Measurements from ENCODE around the gene LRIT1.

Gene LRIT1

GRCh38 chr10:84256510-84257342 lies 15.4 kb upstream of the LRIT1 start:
- DNase-seq (ENCODE audit: low read depth, low spot score), result peak; percentile 32
- H3K4me3 ChIP-seq (ENCODE audit: low read length), result no peak overlapping the region

- DNase-seq (ENCODE audit: low read depth, low spot score), result no peak
- no peak overlapping the region for H3K4me3 ChIP-seq (ENCODE audit: low read length)
These were observed 13.5 kb upstream of the LRIT1 start for GRCh38 chr10:84254552-84255478.

- no peak for DNase-seq (ENCODE audit: low read depth, low spot score)
- H3K4me3 ChIP-seq (ENCODE audit: low read length), result no peak overlapping the region
These were observed 7.4 kb upstream of the LRIT1 start for GRCh38 chr10:84248794-84249193.

GRCh38 chr10:84247496-84247895 lies 6.2 kb upstream of the LRIT1 start:
- no peak for DNase-seq (ENCODE audit: low read depth, low spot score)
- H3K4me3 ChIP-seq (ENCODE audit: low read length), result no peak overlapping the region

- no peak within 1 kb of the TSS for H3K4me3 ChIP-seq (ENCODE audit: low read length)
- no peak for DNase-seq (ENCODE audit: low read depth, low spot score)
These were observed 3.4 kb upstream of the LRIT1 start, which contains the start of gene RGR for GRCh38 chr10:84244651-84245270. RGR (plus strand) TSS chr10:84245053; CDS start chr10:84245091, 38 bp downstream.

- DNase-seq (ENCODE audit: low read depth, low spot score), result no peak
These were observed 2.4 kb upstream of the LRIT1 start for GRCh38 chr10:84243759-84244158.

GRCh38 chr10:84238909-84239308 lies 2.4 kb downstream of the LRIT1 start:
- H3K4me3 ChIP-seq (ENCODE audit: low read length), result no peak overlapping the region
- DNase-seq (ENCODE audit: low read depth, low spot score), result no peak

More at GRCh38 chr10:84243759-84244158, 2.4 kb upstream of the LRIT1 start:
- no peak overlapping the region for H3K4me3 ChIP-seq (ENCODE audit: low read length)

GRCh38 chr10:84237199-84238051 lies 3.9 kb downstream of the LRIT1 start:
- no peak for DNase-seq (ENCODE audit: low read depth, low spot score)

GRCh38 chr10:84236807-84237198 lies 4.5 kb downstream of the LRIT1 start:
- H3K4me3 ChIP-seq (ENCODE audit: low read length), result no peak overlapping the region
- DNase-seq (ENCODE audit: low read depth, low spot score), result no peak

More at GRCh38 chr10:84237199-84238051, 3.9 kb downstream of the LRIT1 start:
- no peak overlapping the region for H3K4me3 ChIP-seq (ENCODE audit: low read length)

GRCh38 chr10:84235096-84235495 lies 6.2 kb downstream of the LRIT1 start:
- no peak overlapping the region for H3K4me3 ChIP-seq (ENCODE audit: low read length)
- no peak for DNase-seq (ENCODE audit: low read depth, low spot score)

GRCh38 chr10:84234479-84234878 lies 6.9 kb downstream of the LRIT1 start:
- H3K4me3 ChIP-seq (ENCODE audit: low read length), result no peak overlapping the region
- no peak for DNase-seq (ENCODE audit: low read depth, low spot score)

GRCh38 chr10:84233940-84234339 lies 7.4 kb downstream of the LRIT1 start:
- DNase-seq (ENCODE audit: low read depth, low spot score), result no peak
- H3K4me3 ChIP-seq (ENCODE audit: low read length), result no peak overlapping the region

GRCh38 chr10:84232376-84232775 lies 9.0 kb downstream of the LRIT1 start:
- no peak overlapping the region for H3K4me3 ChIP-seq (ENCODE audit: low read length)

GRCh38 chr10:84230359-84230758 lies 11.0 kb downstream of the LRIT1 start:
- H3K4me3 ChIP-seq (ENCODE audit: low read length), result no peak overlapping the region
- DNase-seq (ENCODE audit: low read depth, low spot score), result no peak

More at GRCh38 chr10:84232376-84232775, 9.0 kb downstream of the LRIT1 start:
- no peak for DNase-seq (ENCODE audit: low read depth, low spot score)

GRCh38 chr10:84227810-84228209 lies 13.5 kb downstream of the LRIT1 start:
- H3K4me3 ChIP-seq (ENCODE audit: low read length), result no peak overlapping the region
- no peak for DNase-seq (ENCODE audit: low read depth, low spot score)

GRCh38 chr10:84226616-84227015 lies 14.7 kb downstream of the LRIT1 start:
- DNase-seq (ENCODE audit: low read depth, low spot score), result no peak

GRCh38 chr10:84225427-84226173 lies 15.7 kb downstream of the LRIT1 start, which contains the start of gene LRIT2:
LRIT2 (minus strand) TSS chr10:84225544; CDS start chr10:84225520, 24 bp downstream.
- no peak for DNase-seq (ENCODE audit: low read depth, low spot score)
- no peak within 1 kb of the TSS for H3K4me3 ChIP-seq (ENCODE audit: low read length)

More at GRCh38 chr10:84226616-84227015, 14.7 kb downstream of the LRIT1 start:
- no peak overlapping the region for H3K4me3 ChIP-seq (ENCODE audit: low read length)
